ENCODE measurements around the gene SH3TC1. TPM values are rescaled to one million over a fixed set of nuclear protein-coding genes. Genes with fewer than 3 reads are reported as not detected.

Gene SH3TC1
- polyA plus RNA-seq, 1 donor (not counting 4 experiments of a cell fraction or from before 2014, with no cell fraction given), result 12.3 TPM

GRCh38 chr4:8232748-8233147 is 33.7 kb downstream of the SH3TC1 start:
- Histone ChIP-seq H3K4me3 (ENCODE audit: control insufficient read depth in 2 of 3, extremely low read depth in 1 of 3, insufficient read depth in 2 of 3, low read depth in 1 of 3, low read length in 3 of 3) (no peak overlapping the region), H3K36me3 (ENCODE audit: control insufficient read depth in 2 of 2, extremely low read depth in 1 of 2, insufficient read depth in 2 of 2, low read length in 2 of 2) (peaks cover 29 to 34% of the 10 kb centered on the region in 2 experiments), H3K9me3 (ENCODE audit: control insufficient read depth, low read depth, low read length) (no peaks in the 10 kb centered on the region), H3K27ac (ENCODE audit: control insufficient read depth, insufficient read depth, low read length) (no peak overlapping the region), H2AFZ (ENCODE audit: control insufficient read depth, low read length) (no peak overlapping the region), H4K20me1 (ENCODE audit: control insufficient read depth, extremely low read depth, insufficient read depth, low read length) (peaks cover 4% of the 10 kb centered on the region), H3K4me2 (ENCODE audit: control insufficient read depth, extremely low read depth, insufficient read depth, low read depth, low read length) (no peak overlapping the region), H3K4me1 (ENCODE audit: control insufficient read depth, extremely low read depth, insufficient read depth, low read length) (peaks cover 13% of the 10 kb centered on the region), H3K9me1 (ENCODE audit: control insufficient read depth, extremely low read depth, insufficient read depth, low read length) (peaks cover 3% of the 10 kb centered on the region), H3K79me2 (ENCODE audit: control insufficient read depth, insufficient read depth, low read length) (peaks cover 4% of the 10 kb centered on the region), H3K9ac (ENCODE audit: control insufficient read depth, extremely low read depth, insufficient read depth, low read length) (no peak overlapping the region), H3K27me3 (ENCODE audit: control insufficient read depth, extremely low read depth, insufficient read depth, low read length) (no peaks in the 10 kb centered on the region)
- TF ChIP-seq, protein P1, sequence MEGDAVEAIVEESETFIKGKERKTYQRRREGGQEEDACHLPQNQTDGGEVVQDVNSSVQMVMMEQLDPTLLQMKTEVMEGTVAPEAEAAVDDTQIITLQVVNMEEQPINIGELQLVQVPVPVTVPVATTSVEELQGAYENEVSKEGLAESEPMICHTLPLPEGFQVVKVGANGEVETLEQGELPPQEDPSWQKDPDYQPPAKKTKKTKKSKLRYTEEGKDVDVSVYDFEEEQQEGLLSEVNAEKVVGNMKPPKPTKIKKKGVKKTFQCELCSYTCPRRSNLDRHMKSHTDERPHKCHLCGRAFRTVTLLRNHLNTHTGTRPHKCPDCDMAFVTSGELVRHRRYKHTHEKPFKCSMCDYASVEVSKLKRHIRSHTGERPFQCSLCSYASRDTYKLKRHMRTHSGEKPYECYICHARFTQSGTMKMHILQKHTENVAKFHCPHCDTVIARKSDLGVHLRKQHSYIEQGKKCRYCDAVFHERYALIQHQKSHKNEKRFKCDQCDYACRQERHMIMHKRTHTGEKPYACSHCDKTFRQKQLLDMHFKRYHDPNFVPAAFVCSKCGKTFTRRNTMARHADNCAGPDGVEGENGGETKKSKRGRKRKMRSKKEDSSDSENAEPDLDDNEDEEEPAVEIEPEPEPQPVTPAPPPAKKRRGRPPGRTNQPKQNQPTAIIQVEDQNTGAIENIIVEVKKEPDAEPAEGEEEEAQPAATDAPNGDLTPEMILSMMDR (optimal IDR thresholded peaks at IDR 0.05 in 1 of 3, IDR thresholded peaks at IDR 0.05 in 1 of 3, conservative IDR thresholded peaks at IDR 0.05 in 1 of 3; ENCODE audit: extremely low read depth in 1 of 3, insufficient read depth in 2 of 3, low read length in 3 of 3), result no peak
- no peak for TF ChIP-seq EZH2 (IDR thresholded peaks at IDR 0.05; ENCODE audit: low read length)
- dilution Hi-C loops (cut with MboI; ENCODE audit: extremely low pct_ligation_motif_present, low sequenced_read_pairs), result no loop called here
- no peak for FAIRE-seq
- no peak for DNase-seq (ENCODE audit: low read depth, low spot score)

DNA sequence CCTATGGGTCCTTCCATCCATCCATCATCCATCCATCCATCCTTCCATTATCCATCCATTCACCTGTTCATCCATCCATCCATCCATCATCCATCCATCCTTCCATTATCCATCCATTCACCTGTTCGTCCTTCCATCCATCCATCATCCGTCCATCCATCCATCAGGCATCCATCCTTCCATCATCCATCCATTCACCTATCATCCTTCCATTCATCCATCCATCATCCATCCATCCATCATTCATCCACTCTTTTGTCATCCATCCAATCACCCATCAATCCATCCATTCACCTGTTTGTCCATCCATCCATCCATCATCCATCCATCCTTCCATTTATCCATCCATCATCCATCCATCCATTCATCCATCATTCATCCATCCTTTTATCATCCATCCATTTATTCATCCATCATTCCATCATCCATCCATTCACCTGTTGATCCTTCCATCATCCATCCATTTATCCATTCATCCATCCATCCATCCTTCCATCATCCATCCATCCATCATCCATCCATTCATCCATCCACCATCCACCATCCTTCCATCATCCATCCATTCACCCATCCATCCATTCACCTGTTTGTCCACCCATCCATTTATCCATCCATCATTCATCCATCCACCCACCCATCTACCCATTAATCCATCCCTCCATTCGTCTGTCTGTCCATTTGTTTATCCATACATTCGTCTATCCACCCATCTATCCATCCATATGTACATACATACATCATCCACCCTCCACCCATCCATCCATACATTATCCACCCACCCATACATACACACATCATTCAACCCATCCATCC is 34.8 kb downstream of the SH3TC1 start:
- H3K36me3 ChIP-seq (ENCODE audit: control insufficient read depth in 2 of 2, extremely low read depth in 1 of 2, insufficient read depth in 2 of 2, low read length in 2 of 2), result peaks cover 35 to 38% of the 10 kb centered on the region in 2 experiments
- DNase-seq (ENCODE audit: low read depth, low spot score), result no peak
- FAIRE-seq, result no peak
- H2AFZ ChIP-seq (ENCODE audit: control insufficient read depth, low read length), result no peak overlapping the region
- no peaks in the 10 kb centered on the region for H3K9me3 ChIP-seq (ENCODE audit: control insufficient read depth, low read depth, low read length)
- no peak overlapping the region for H3K4me2 ChIP-seq (ENCODE audit: control insufficient read depth, extremely low read depth, insufficient read depth, low read depth, low read length)
- no peaks in the 10 kb centered on the region for H3K27me3 ChIP-seq (ENCODE audit: control insufficient read depth, extremely low read depth, insufficient read depth, low read length)
- H3K27ac ChIP-seq (ENCODE audit: control insufficient read depth, insufficient read depth, low read length), result no peak overlapping the region
- no peak overlapping the region for H3K4me3 ChIP-seq (ENCODE audit: control insufficient read depth in 2 of 3, extremely low read depth in 1 of 3, insufficient read depth in 2 of 3, low read depth in 1 of 3, low read length in 3 of 3)
- peaks cover 4% of the 10 kb centered on the region for H4K20me1 ChIP-seq (ENCODE audit: control insufficient read depth, extremely low read depth, insufficient read depth, low read length)
- dilution Hi-C loops (cut with MboI; ENCODE audit: extremely low pct_ligation_motif_present, low sequenced_read_pairs), result no loop called here
- H3K79me2 ChIP-seq (ENCODE audit: control insufficient read depth, insufficient read depth, low read length), result peaks cover 4% of the 10 kb centered on the region
- H3K9ac ChIP-seq (ENCODE audit: control insufficient read depth, extremely low read depth, insufficient read depth, low read length), result no peak overlapping the region
- peaks cover 3% of the 10 kb centered on the region for H3K9me1 ChIP-seq (ENCODE audit: control insufficient read depth, extremely low read depth, insufficient read depth, low read length)
- TF ChIP-seq, protein P1 (optimal IDR thresholded peaks at IDR 0.05 in 1 of 3, IDR thresholded peaks at IDR 0.05 in 1 of 3, conservative IDR thresholded peaks at IDR 0.05 in 1 of 3; ENCODE audit: extremely low read depth in 1 of 3, insufficient read depth in 2 of 3, low read length in 3 of 3), result no peak
- no peak for TF ChIP-seq EZH2 (IDR thresholded peaks at IDR 0.05; ENCODE audit: low read length)
- H3K4me1 ChIP-seq (ENCODE audit: control insufficient read depth, extremely low read depth, insufficient read depth, low read length), result peaks cover 2% of the 10 kb centered on the region

Measured in keratinocyte (primary cell).